CD4-positive, alpha-beta T cell treated with Interleukin-21 for 1 hour (primary cell): ENCODE measurements around the gene RALGAPA2.
A peak's percentile ranks its signal among the peaks of the same experiment; 100 is the strongest.

Source experiments
- DNase-seq: peaks from one replicate; pipeline ENCODE4 v3.0.0-alpha.2; 2020

The RALGAPA2 gene

GRCh38 chr20:20627471-20627870 is 85.0 kb downstream of the RALGAPA2 start:
- DNase-seq: no peak

DNA sequence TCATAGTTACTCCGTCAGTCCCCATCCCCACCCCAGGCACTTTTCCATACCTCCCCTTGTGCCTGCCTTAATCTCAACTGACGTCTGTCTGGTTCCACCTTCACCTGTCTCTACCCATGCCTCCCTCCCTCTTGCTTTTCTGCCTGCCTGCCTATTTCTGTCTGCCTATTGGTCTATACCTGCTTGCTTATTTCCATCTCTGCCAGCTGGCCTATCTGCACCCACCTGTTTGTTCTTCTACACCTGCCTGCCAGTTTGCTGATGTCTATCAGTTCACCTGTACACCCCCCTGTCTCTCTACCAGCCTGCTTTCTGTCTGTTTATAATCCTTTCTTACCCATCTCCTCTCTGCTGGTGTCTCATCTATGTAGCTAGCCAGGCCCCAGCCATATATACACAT is 87.5 kb downstream of the RALGAPA2 start:
- DNase-seq: no peak

- no peak for DNase-seq
Observed at GRCh38 chr20:20621195-20621594, 91.2 kb downstream of the RALGAPA2 start.

DNA sequence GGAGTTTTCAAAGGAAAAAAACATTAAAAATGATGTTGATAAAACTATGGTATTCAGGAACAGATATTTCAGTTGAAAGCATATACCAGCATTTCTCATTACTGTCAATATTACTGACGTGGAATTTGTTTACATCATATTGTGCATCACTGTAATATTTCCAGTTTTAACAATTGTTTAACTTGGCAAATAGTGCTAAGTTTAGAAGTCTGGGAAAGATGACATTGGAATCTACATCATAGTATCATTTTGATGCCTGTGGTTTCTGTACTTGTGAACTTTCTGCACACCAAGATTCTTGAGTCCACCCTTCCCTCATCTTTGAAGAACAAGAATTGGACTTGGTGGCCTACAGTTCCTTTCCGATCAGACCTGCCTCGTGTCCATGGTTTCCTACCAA is 98.1 kb downstream of the RALGAPA2 start:
- no peak for DNase-seq

DNA sequence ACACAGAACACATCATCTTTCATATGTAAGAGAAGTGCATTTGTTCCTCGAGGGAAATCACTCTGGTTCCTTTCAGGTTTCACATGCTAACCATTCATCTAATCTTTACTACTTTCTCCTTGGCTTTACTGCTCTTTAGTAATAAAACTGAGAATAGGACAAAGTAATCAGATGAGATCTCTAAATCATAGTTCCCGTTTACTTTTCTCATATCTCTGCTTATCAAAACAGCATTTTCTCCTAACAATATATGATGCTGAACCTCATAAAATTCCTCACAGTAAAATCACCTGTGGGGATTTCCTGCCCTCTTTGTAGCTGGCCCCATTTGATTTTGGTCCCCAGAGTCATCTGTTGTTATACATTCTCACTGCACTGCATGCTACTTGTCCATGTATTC is 100.2 kb downstream of the RALGAPA2 start:
- DNase-seq: no peak

DNA sequence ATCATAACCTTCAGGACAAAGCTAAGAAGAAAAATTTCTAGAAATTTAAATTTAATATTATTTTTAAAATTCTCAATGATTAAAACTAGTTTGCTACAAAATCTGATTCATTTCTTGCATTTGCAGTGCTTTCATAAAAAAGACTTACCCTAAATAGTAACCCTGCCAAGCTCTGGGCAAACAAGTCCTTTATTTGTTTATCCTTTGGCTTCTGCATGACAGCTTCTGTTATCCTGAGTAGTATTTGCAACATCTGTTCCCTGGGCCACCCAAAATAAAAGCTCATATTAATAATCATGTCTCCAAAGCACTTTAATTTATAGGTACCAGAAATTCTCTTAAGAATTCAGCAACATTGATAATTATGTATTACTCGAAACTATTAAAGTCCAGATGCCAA is 101.3 kb downstream of the RALGAPA2 start:
- DNase-seq: no peak

GRCh38 chr20:20609522-20609921 is 102.9 kb downstream of the RALGAPA2 start:
- DNase-seq: no peak

- DNase-seq: no peak
Observed at GRCh38 chr20:20608641-20609040, 103.8 kb downstream of the RALGAPA2 start.

- DNase-seq: no peak
Observed at GRCh38 chr20:20608041-20608440, 104.4 kb downstream of the RALGAPA2 start.

DNA sequence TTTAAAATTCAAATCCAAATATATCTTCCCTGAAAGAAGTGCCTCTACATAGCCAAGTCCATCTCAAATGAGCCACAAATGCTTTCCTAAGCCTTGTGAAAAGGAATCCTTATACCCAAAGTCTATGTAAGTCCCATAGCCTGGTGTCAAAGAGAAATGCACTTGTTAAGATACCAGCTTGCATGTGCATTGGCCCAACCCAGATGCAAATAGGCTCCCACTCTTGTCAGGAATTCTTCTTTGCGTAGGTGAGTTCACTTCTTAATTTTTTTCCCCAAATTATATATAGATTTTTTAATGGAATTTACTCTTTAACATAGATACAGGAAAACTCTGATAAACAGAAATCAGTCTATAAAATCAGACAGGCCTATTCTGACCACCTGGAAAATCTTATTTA is 105.6 kb downstream of the RALGAPA2 start:
- DNase-seq: no peak

DNA sequence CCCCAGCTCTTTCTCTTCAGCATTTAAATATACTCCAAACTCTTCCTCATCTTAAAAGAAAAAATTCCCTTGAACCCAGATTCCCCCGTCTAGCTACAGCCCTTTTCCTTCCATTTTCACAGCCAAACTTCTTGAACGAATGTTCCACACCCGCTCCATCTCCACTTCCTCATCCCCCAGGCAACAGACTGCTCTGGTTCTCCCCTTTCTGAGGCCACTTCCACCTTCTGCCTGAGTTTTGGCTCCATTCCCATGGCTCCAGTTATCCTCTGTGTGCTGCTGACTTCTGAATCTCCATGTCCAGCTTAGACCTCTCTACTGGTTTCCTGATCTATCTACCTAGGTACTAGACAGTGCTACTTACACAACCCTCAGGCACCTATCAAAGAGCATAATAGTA is 106.4 kb downstream of the RALGAPA2 start:
- no peak for DNase-seq

DNA sequence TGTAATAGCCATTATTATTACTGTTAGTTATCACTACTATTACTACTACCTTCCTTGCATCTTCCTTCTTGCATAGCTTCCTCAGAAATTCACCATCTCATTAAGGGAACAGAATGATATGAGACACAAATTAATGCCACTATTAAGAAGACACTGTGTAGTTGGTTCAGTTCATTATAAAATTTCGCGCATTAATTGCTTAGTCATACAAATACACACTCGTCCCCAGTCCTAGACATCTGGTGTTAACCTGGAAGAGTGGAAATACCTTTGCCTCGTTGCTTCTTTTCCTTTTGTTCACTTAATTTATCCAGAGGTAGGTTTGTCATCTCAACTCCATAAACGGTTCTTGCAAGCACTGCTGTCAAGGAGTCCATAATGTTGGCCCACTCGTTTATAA is 107.5 kb downstream of the RALGAPA2 start:
- no peak for DNase-seq

DNA sequence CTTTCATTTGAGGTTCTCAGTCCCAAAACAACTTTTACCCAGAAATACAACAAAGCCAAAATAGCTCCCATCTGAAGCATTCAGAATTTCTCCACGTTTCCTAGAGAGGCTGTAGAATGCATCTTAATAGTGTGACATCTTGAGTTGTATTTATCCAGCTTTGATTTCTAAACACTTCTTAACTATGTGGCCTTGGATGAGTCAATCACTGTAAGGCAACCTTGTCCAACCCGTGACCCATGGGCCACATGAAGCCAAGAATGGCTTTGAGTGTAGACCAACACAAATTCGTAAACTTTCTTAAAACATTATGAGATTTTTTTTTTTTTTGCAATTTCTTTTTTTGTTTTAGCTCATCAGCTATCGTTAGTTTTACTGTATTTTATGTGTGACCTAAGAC is 108.1 kb downstream of the RALGAPA2 start:
- DNase-seq: no peak

DNA sequence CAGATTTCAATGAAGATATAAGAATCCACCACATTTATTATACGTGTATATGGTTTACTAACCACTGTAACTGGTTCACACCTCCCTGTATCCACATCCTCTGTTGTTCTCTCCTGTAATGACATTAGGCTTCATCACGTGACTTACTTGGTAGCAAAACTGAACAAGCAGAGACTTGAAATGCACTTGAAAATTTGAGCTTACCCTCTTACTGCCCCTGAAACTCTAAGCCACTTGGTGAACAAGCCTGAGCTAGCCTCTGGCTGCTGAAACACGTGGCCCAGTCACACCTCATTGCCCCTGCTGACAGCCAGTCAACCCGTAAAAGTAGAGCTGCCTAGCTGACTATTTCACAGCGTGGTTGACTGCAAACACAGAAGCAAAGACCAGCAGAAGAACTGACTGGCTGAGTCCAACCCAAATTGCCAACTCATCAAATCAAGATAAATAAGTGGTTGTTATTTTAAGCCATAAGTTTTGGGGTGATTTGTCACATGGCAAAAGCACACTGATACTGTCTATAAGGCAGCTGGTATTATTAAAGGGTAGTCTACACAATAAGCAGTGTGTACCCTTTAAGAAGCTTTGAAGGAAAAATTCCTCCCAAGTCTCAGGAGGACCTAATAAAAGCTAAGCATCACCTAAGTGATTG is 109.0 kb downstream of the RALGAPA2 start:
- DNase-seq: peak; percentile 46

GRCh38 chr20:20597966-20598365 is 114.5 kb downstream of the RALGAPA2 start:
- no peak for DNase-seq

GRCh38 chr20:20594171-20594530 is 118.3 kb downstream of the RALGAPA2 start:
- peak; percentile 15 for DNase-seq

DNA sequence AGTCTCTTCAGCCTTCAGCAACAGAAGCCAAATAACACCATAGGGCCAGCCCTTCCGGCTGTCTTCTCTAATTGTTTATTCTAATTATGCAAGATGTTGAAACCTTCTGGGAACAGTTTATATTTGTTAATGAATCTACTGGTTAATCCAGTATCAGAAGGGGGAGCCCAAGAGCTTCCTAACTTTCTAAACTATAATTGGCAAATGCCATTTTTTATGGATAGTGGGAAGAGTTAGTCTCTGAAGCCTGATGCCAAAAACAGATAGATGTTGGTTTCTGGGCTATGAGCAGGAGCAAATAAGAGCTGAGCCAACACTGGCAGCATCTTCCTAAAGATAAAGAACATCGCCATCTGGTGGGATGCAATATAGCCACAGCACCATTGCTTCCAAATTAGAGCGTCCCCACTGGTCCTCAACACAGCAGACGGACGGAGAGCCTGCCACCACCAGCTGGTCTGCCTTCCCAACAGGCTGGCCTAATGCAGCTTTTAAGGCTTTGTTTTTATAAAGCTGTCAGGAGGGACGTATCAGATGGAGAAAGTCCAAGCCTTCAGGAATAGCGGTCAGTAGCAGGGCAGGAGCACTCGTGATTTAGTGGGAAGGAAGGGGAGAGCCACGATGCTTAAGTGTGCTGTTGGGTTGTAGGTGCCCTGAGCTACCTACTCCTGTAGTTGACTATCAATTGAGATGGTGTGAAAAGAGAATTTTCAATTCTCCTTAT is 118.8 kb downstream of the RALGAPA2 start:
- DNase-seq: peak; percentile 0

GRCh38 chr20:20585146-20585545 is 127.3 kb downstream of the RALGAPA2 start:
- DNase-seq: no peak

DNA sequence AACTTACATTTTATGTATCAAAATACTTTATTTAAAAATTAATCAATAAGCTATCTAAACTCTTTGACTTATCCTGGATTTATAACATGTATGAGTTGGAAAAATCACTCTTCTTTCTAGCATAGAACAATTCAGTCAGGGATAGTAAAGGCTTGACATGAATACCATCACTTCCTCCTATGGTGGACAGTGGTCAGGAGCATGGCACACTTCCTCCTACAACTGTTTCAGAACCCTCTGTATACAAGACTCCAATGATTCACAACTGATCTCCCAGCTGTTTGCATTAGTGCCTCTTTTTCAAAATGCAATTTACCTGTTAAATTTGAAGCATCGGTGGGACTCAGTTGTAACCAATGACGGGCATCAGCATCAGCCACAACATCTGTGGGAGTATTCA is 129.7 kb downstream of the RALGAPA2 start:
- DNase-seq: no peak

DNA sequence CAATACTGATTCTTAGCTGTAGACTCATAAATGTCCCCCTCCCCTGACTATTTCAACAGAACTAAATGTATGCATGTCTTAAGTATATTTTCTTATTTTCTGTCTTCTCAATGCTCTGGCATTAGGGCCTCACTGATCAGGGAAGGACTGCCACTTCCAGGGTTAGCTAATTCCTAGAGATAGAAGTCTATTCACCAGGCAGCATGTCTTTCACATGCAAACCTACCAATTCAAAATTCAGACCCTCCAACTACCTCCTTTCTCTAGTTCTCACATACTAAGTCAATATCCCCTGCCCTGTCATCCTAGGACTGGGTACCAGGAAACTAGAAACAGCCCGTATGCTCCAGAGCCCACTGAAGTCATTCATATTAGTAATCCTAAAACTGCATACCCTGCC is 132.3 kb downstream of the RALGAPA2 start:
- DNase-seq: no peak

GRCh38 chr20:20578838-20579237 is 133.6 kb downstream of the RALGAPA2 start:
- no peak for DNase-seq

DNA sequence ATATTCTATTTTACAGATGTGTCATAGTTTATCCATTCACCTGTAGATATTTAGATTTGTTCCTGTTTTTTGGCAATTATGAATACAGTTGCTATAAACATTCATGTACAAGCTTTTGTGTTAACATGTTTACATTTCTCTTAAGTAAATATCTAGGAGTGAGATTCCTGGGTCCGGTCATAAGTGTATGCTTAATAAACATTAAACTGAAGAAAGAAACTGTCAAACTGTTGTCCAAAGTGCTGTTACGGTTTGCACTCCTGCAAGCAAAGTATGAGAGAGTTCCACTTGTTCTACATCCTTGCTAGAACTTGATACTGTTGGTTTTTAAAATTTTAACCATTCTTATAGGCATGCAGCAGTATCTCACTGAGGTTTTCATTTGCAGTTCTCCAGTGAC is 138.6 kb downstream of the RALGAPA2 start:
- no peak for DNase-seq

DNA sequence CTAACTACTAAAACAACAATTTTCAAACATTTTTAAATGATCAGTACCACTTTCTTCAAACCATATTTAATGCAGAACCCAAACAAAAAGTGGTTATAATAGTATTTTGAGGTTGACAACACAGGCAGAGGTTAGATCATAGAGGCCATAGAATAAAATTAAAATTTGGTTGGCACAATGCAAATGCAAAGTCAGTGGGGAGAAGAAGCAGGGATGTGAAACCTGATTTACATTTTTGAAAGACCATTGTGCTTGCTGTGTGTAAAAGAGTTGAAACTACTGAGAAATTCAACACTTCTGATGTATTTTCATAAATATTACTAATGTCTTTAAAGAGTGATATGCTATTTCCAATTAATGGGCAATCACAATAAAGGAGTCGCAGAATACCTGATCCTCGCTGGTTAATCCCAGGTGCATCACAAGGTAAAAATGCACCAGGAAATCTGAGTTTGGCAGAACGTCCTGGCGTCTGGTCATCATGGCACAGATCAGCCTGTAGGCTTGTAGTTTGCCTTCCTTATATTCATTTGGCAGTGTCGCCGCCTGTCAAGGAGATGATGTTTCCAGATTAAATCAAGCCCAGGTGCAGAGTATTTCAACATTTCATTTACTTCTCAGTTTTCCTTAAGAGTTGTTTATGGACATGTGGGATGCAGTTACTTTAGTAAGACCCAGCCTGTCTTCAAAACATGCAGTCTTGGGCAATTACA is 141.2 kb downstream of the RALGAPA2 start:
- no peak for DNase-seq

- peak; percentile 26 for DNase-seq
Observed at GRCh38 chr20:20568604-20569205, 143.7 kb downstream of the RALGAPA2 start.
